ENCODE data around the gene AKR1D1.

- TF ChIP-seq POLR2A (IDR thresholded peaks at IDR 0.05), result no peak
- TF ChIP-seq CTCF (IDR thresholded peaks at IDR 0.05), result no peak
Observed at GRCh38 chr7:138164804-138165203, 88.5 kb downstream of the AKR1D1 start.
